RPMI8226 (cell line): Measurements from ENCODE around the gene VPS51.

Experiments used
- DNase-seq: peaks from one replicate; pipeline ENCODE4 v3.0.0-alpha.2; 2015

VPS51 gene

DNA sequence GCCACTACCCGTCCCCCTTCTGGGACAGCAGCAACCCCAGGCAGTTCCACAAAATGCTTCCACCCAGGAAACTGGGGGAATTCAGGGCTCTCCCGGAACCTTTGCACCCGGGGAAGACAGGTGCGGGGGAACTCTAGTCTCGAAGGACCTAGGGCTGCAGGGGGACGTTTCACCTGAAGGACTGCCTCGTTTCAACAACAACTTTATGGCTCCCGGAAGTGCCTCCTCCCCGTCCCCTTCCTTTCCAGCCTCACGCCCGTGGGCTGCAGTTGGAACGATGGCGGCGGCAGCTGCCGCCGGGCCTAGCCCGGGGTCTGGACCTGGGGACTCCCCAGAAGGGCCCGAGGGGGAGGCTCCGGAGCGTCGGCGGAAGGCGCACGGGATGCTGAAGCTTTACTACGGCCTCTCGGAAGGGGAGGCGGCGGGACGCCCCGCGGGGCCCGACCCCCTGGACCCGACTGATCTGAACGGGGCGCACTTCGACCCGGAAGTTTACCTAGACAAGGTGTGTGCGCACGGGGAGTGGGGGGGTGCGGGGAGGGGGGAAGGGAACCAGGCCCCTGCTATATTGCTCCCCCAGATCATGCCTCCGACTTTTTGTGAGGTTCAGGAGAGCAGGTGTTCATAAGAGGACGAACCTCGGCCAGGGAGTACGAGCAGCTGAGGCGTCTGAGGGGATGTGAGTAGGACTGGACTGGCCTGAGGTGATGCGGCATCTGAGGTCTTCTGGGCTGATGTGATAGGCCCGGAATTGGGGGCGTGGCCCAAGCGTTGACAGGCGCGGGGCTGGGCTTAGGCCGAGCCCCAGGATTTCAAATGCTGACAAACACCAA is at the start of gene VPS51:
TSS of gene VPS51 (plus strand) at position 241 of the 833 bp plus-strand sequence. CDS start at position 278, 37 bp downstream.
- peak; percentile 97 for DNase-seq

GRCh38 chr11:65047581-65048422 is 48.2 kb upstream of the VPS51 start:
- DNase-seq: no peak

GRCh38 chr11:65051398-65051858 is 44.6 kb upstream of the VPS51 start:
- no peak for DNase-seq

DNA sequence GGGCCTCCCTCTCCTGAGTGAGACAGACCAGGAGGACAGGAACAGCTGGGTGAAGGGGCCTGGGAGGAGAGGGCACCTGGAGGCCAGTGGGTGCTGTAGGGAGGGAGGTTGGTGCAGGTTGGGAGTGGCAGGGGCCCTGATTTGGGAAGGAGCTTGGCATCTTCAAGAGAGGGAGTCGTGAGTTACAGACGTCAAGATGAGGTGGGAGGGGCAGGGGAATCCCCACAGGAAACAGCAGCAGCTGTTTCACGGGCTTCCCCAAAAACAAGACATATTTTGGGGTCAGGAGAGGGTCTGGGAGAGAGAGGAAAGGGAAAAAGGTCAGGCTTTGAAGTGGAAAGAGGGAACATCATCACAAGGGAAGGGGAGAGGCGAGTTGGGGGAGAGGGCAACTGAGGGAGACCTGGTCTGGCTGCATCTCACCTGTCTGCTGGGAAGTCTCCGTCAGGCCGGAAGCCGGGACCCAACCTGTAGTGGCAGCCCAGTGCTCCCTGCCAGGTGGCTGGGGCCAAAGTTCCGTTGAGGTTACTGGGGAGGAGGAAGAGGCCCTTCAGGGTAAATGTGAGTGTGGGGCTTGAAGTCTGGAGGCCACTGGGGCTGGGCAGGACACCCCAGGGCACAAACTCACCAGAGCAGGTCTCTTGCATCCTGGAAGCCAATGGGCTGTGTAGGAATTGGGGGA is 42.0 kb upstream of the VPS51 start:
- DNase-seq: peak; percentile 17

- DNase-seq: no peak
Observed at GRCh38 chr11:65055538-65055937, 40.5 kb upstream of the VPS51 start.

DNA sequence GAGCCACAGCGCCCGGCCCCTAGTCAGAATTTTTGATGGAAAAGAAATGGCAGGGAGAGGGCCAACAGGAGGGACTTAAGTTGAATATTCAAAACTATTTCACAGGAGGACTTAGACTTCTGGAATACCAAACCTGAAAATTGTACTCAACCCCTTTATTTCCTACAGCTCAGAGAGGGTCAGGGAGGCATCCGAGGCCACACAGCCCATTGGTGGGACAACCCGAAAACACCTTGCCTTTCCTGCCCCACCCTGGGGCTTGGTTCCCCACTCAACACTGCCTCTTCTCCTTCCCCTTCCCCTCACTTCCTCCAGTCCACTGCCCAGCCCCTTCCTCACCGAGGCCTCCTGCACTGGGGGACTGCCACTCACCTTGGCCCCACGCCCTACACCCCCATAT is 39.0 kb upstream of the VPS51 start:
- no peak for DNase-seq

DNA sequence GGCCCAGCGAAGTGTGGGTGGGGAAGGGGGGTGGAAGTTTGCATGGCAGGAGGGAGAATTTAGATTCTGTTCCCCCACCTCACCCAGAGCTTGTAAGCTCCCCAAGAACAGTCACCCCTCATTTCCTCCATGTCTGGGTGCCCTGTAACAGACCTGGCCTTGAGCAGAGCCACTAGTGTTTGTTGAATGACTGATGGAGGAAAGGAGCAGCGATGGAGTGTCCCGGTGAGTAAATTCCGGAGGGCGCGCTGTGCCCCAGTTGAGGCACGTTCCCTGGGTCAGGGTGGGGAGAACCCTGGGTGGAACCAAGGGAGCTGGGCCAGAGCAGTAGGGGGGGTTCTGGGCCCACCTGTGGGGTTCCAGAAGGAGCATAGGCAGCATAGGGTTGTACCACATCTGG is 38.5 kb upstream of the VPS51 start:
- DNase-seq: no peak

GRCh38 chr11:65058012-65058411 is 38.0 kb upstream of the VPS51 start:
- DNase-seq: no peak

DNA sequence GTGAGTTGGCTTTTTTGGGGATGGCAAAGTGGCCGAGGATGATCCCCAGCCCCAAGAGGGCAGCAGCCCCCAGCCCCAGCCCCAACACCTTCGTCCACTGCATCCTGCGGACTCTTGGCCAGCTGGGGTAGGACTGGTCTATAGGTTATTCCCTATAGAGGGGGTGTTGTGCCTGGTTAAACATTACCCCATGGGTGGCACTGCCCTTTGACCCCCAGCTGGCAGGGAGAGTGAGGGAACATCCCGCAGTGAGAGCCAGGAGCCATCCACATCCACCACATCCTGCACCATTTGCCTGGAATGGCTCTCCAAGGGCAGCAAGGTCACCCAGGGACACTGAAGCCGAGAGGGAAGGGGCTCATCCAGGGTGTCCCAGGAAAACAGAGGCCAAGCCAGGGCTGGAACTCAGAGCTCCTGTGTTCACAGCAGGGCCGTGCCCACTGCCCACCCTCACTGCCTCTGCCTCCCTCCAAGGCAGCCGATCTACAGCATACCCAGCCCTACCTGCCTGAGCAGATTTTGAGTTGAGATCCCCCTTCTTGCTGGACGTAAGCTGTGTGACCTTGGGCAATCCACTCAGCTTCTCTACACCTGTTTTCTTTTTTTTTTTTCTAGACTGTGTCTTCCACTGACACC is 37.5 kb upstream of the VPS51 start, which contains the start of gene NAALADL1:
TSS of gene NAALADL1 (minus strand) at position 135 of the 636 bp plus-strand sequence. CDS start at position 103, 32 bp downstream.
- DNase-seq: no peak

- no peak for DNase-seq
Observed at GRCh38 chr11:65059523-65059922, 36.5 kb upstream of the VPS51 start.

GRCh38 chr11:65059959-65060824 is 35.8 kb upstream of the VPS51 start:
- no peak for DNase-seq

GRCh38 chr11:65060913-65061408 is 35.1 kb upstream of the VPS51 start:
- peak; percentile 70 for DNase-seq

DNA sequence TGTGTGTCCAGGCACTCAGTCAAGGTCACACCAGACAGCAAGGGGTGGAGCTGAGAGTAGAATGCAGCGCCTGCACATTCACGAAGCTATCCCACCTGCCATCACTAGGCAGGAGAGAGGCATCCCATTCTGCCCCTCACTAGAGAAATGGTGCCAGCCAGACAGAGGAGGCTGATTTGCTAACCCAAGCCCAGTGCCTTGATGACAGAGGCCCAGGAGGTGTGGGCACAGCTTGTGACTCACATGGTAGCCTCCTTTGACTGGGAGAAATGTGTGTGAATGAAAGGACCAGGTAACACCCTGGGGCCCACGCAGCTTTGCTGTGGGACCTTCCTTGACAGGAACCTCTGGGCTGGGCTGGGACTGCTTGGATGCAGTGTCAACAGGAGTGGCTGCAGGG is 32.5 kb upstream of the VPS51 start:
- no peak for DNase-seq

DNA sequence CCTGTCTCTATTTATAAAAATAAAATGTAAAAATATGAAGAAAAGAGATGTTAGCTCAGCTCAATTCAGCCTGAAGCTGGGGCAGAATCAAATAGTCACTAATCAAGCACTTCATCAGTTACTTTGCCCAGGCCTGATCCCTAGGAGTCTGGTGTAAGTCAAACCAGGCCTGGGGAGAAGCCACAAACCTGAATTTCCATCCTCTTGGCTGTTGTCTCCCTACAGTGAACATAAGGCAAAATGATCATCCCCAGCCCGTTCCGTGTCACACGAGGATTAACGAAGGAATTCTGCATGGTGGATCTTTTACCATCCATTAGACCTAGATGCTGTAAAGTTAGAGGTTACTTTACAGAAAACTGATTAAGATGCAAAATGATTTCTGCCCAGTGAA is 31.2 kb upstream of the VPS51 start:
- DNase-seq: no peak

- DNase-seq: no peak
Observed at GRCh38 chr11:65065851-65066250, 30.2 kb upstream of the VPS51 start.

DNA sequence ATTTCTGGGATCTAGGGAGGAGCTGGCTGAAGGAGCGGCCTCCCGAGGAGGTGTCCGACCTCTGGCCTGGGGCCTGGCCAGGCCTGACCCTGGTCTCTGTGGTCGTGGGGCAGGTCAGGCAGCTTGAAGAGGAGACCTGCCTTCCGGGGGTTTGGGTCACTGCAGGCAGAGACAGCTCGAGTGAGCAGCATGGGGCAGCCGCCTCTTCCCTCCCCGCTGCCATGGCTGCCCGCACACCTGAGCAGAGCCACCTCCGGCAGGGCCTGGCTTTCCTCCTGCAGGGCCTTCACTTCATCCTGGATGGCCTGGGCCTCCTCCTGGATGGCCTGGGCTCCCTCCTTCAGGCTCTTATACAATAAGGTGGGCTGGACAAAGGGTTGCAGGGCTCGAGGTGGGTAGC is 29.7 kb upstream of the VPS51 start:
- DNase-seq: no peak

DNA sequence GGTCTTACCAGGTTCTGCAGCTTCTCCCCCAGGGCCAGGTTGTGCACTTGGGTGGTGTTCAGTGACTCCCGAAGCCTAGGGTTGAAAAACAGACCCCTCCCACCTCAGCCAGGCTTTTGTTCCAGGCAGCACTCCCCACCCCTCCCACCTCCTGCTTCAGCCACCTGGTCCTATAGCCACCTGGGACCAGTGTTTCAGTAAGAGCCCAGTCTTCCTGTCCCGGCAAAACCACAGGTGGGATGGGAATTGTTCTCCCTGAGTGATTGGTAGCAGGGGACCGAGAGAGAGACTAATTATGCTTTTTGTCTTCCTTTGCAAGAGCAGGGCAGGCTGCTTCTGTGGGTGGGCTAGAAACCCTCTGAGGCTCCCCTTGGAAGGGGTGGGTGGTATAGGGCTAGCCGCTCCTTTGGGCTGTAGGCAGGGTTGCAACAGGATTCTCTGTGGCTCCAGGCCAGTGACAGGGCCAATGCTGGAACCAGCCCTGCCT is 29.2 kb upstream of the VPS51 start:
- DNase-seq: peak; percentile 34

DNA sequence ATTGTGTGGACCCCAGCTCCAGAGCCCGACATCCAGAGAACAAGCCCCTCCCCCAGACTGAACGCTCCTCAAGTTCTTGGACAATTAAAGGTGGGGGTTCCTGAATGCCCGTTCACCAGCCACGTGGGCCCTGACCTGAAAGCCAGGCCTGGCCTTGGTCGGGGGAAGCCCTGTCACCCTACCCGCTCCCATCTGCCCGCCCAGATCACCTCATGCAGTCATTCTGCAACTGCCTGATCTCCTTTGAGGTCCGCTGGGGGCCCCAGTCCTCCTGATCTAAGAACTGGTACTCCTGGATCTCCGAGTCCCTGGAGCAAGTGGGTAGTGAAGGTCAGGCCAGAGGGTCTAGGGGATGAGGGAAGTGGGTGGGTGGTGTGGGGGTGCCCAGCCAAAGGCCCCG is 28.6 kb upstream of the VPS51 start:
- DNase-seq: no peak

DNA sequence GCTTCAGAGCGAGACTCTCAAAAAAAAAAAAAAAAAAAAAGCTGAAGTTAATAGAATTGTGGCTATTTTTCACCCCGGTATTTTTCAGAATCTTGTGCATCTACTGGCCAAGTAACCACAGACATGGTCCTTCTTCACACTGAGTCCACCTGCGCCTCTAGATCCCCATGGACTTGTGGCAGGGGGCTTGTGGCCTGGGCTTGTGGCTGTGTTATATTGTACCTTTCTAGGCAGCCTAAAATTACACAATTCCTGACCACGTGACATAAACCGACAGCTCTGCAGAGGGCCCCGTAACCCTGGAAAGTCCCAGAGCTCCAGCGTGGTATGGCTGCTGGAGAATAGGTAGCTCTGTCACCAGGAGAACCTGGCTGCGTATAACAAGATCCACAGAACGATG is 26.8 kb upstream of the VPS51 start:
- no peak for DNase-seq

DNA sequence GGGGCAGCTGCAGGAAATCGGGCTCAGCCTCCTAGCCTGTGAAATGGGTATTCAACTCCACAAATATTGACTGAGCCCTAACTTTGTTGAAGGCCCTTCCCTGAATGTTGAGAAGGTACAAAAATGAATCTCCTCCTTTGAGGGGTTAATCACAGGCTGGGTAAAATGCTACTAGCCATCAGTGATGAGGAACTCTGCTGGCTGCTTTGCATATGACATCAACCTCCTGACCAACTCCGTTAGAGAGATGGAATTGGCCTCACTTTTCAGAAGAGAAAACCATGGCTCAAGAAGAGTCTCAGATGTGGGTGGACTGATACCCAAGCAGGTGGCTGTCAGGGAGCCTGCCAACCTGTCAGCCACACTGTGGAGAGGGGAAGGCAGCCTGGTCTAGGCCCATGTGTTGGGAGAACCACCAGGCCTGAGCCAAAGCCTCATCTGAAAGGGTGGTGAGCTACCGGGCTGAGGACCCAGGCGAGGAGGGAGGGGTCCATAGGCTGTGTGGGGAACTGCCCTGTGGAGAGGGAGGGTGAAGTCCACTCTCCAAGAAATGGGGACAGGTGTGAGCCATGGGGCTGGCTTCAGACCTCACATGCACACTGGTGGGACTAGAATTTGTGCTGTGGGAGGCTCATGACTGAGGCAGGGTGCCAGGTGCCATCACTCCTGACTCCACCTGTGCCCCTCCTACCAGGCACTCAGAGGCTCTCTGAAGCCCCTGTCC is 23.9 kb upstream of the VPS51 start:
- no peak for DNase-seq

DNA sequence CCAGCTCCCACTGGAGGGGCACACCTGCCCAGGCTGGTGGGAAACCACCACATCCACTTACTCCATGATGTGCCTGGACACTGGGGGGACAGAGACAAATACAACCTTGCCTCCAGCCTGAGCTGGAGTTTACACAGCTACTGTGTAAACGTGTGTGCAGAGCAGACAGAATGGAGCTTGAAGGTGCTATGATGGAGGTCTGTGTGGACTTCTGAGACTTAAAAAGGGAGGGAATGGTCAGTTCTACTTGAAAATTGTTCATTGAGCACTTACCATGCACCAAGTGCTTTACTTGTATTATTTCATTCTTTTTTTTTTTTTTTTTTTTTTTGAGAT is 23.4 kb upstream of the VPS51 start:
- no peak for DNase-seq
